ENCODE measurements around the gene CACNA2D2.

DNA sequence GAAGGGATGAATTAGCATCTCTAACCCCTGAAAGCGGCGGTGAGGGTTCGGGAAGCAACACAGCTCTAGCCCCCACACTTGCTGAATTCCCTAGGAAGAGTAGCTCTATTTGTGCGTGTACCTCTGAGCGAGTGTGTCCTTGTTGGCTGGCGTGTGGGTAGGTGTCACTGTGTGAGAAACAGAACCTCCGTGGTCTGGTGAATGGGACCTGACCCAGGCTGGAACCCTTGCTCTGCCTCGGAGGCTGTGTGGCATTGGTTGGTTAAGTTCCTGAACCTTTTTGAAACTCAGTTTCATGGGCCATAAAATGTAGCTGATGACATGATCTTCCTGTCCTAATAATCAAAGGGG is 143.7 kb downstream of the CACNA2D2 start:
- TF ChIP-seq, protein P1, sequence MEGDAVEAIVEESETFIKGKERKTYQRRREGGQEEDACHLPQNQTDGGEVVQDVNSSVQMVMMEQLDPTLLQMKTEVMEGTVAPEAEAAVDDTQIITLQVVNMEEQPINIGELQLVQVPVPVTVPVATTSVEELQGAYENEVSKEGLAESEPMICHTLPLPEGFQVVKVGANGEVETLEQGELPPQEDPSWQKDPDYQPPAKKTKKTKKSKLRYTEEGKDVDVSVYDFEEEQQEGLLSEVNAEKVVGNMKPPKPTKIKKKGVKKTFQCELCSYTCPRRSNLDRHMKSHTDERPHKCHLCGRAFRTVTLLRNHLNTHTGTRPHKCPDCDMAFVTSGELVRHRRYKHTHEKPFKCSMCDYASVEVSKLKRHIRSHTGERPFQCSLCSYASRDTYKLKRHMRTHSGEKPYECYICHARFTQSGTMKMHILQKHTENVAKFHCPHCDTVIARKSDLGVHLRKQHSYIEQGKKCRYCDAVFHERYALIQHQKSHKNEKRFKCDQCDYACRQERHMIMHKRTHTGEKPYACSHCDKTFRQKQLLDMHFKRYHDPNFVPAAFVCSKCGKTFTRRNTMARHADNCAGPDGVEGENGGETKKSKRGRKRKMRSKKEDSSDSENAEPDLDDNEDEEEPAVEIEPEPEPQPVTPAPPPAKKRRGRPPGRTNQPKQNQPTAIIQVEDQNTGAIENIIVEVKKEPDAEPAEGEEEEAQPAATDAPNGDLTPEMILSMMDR (IDR thresholded peaks at IDR 0.05; ENCODE audit: insufficient read depth, low read length): no peak
- TF ChIP-seq POLR2AphosphoS5 (IDR thresholded peaks at IDR 0.05; ENCODE audit: low read depth): no peak
- TF ChIP-seq, protein P2, sequence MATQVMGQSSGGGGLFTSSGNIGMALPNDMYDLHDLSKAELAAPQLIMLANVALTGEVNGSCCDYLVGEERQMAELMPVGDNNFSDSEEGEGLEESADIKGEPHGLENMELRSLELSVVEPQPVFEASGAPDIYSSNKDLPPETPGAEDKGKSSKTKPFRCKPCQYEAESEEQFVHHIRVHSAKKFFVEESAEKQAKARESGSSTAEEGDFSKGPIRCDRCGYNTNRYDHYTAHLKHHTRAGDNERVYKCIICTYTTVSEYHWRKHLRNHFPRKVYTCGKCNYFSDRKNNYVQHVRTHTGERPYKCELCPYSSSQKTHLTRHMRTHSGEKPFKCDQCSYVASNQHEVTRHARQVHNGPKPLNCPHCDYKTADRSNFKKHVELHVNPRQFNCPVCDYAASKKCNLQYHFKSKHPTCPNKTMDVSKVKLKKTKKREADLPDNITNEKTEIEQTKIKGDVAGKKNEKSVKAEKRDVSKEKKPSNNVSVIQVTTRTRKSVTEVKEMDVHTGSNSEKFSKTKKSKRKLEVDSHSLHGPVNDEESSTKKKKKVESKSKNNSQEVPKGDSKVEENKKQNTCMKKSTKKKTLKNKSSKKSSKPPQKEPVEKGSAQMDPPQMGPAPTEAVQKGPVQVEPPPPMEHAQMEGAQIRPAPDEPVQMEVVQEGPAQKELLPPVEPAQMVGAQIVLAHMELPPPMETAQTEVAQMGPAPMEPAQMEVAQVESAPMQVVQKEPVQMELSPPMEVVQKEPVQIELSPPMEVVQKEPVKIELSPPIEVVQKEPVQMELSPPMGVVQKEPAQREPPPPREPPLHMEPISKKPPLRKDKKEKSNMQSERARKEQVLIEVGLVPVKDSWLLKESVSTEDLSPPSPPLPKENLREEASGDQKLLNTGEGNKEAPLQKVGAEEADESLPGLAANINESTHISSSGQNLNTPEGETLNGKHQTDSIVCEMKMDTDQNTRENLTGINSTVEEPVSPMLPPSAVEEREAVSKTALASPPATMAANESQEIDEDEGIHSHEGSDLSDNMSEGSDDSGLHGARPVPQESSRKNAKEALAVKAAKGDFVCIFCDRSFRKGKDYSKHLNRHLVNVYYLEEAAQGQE (IDR thresholded peaks at IDR 0.05; ENCODE audit: insufficient replicate concordance, low read depth): no peak
- no peak for TF ChIP-seq GABPA (IDR thresholded peaks at IDR 0.05; ENCODE audit: low read depth)
